Testis (tissue), 2 donors: ENCODE measurements around the gene GABRR3.

Experiments
- CTCF ChIP-seq, 3 experiments: fragments of 450-650 bp in 2 of 3; fragments of 200-600 bp in 1 of 3; sonication (generic) in 1 of 3; IDR thresholded peaks; one replicate each; pipeline ENCODE4 v1.5.1; 2016 to 2019; ENCODE audit warnings: antibody characterized with exemption in 3 of 3, mild to moderate bottlenecking in 2 of 3, moderate library complexity in 1 of 3
- POLR2A ChIP-seq: fragments of 450-650 bp; IDR thresholded peaks from one replicate; pipeline ENCODE4 v1.6.1; 2017; ENCODE audit warnings: antibody characterized with exemption, mild to moderate bottlenecking, moderate library complexity

GRCh38 chr3:97960993-97961766 is 73.9 kb downstream of the GABRR3 start:
- TF ChIP-seq CTCF (IDR thresholded peaks at IDR 0.05) (no peak), POLR2A (no peak)
